GM23248 (cell line): ENCODE results near the gene SLC46A3.

Experiments used
- EZH2 ChIP-seq: fragments of 200-600 bp; sonication (generic); IDR thresholded peaks from 2 replicates; pipeline ENCODE4 v1.6.1; 2018; ENCODE audit warnings: antibody characterized with exemption, mild to moderate bottlenecking; ENCODE audit not compliant: insufficient read depth, poor library complexity, severe bottlenecking
- EZH2phosphoT487 ChIP-seq: fragments of 200-600 bp; sonication (generic); IDR thresholded peaks from 2 replicates; pipeline ENCODE4 v1.6.1; 2018; ENCODE audit warnings: antibody characterized with exemption, moderate library complexity, mild to moderate bottlenecking, low read depth; ENCODE audit not compliant: insufficient read depth

DNA sequence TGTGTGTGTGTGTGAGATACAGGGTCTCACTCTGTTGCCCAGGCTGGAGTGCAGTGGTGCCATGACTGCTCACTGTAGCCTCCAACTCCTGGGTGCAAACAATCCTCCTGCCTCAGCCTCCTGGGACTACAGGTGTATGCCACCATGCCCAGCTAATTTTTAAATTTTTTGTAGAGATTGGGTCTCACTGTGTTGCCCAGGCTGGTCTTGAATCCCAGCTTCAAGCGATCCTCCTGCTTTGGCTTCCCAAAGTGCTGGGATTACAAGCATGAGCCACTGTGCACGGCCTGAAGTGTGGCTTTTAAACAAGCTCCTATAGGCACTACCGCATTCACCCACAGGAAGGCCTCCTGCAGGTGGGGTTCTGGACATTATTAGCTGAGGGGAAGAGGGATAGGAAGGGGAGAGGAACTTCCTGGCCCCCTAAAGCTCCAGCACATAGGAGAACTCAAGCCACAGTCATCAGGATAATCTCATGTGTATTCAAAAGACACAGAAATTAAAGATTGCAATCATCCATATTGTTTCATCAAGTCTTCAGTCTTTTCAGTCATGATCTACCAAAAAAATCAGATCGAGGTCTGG is 24.8 kb upstream of the SLC46A3 start:
- TF ChIP-seq EZH2, result no peak
- no peak for TF ChIP-seq EZH2phosphoT487
